Brain microvascular endothelial cell (primary cell): Measurements from ENCODE around the gene POTEI.
"Not testable (repeated sequence)": the region's sequence is repeated elsewhere in the genome, so short reads cannot be mapped to it uniquely, and the experiment has no call there.

Source experiments
- DNase-seq: peaks from one replicate; pipeline ENCODE4 v3.0.0-alpha.2; 2020
- H3K27ac ChIP-seq: fragments of 250-450 bp; sonication (Bioruptor Pico); 2 replicates; pipeline ENCODE4 v1.5.1; 2020; ENCODE audit warnings: mild to moderate bottlenecking, moderate library complexity
- H3K27me3 ChIP-seq: fragments of 250-450 bp; sonication (Bioruptor Pico); replicated peaks from 2 replicates; pipeline ENCODE4 v1.5.1; 2020; ENCODE audit warnings: mild to moderate bottlenecking
- H3K36me3 ChIP-seq: fragments of 250-450 bp; sonication (Bioruptor Pico); replicated peaks from 2 replicates; pipeline ENCODE4 v1.5.1; 2020; ENCODE audit warnings: mild to moderate bottlenecking
- H3K4me3 ChIP-seq: 2 replicates; pipeline ENCODE4 v1.5.1; 2011; ENCODE audit warnings: low read depth, mild to moderate bottlenecking, control low read depth, low read length, moderate library complexity
- in situ Hi-C: cut with HindIII; loops from 2 replicates; pipeline ENCODE4 v1.10.0; 2017; ENCODE audit warnings: low sequenced_read_pairs, low pct_ligation_motif_present

Gene POTEI

DNA sequence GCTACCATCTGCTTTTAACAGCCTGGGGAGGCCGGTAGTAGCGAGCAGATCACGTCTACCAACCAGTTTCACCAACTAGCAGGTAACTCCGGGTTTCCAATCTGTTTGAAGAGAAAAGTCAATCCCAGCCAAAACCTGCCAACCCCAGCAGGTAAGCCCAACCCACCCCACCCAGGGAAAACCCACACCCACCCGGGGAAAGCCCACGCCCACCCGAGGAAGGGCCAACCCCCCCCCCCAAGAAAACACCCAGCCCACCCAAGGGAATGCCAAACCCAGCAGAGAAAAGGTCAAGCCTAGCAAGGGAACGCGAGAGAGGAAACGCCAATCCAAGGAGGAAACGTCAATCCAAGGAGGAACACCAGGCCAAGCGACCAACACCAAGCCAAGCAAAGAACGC is at the start of gene POTEI:
POTEI (minus strand) TSS at position 101 of the 400 bp plus-strand sequence; CDS start at position 8, 93 bp downstream.
- H3K36me3 ChIP-seq, H3K27ac ChIP-seq, in situ Hi-C loops, DNase-seq, H3K4me3 ChIP-seq, H3K27me3 ChIP-seq: not testable (repeated sequence)

DNA sequence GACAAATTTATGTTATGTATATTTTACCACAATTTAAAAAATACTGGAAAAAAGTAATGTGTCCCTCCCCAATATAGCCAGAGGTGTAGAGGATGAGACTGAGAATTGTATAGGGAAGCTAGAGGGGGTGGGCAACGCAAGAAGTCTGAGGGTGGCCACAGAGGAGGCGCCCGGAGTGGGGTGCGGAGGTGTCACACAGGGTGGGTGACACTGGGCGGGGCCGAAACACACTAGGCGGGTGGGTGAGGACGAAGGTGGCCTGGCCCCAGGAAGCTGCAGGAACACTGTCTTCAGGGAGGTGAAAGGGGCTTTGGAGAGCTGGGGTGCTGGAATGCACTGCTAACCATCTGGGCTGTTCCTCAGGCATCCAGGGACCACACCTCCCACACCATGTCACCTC is 47.3 kb upstream of the POTEI start:
- H3K4me3 ChIP-seq, in situ Hi-C loops: not testable (repeated sequence)

DNA sequence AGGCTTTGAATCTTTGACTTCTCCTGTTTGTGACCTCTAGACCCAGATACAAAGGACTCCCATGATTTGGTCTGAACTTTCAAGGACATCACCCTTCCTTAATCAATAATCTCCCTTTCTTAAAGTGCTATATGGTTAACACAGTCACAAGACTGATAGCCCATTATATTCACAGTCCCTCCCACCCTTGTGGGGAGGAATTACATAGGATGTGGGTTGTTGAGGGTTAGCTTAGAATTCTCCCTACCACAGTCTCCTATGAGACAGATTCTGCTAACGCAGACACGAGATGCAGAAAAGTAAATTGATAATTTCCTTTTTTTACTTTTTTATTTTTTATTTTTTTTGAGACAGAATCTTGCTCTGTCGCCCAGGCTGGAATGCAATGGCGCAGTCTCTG is 45.0 kb upstream of the POTEI start:
- in situ Hi-C loops, H3K27ac ChIP-seq, H3K4me3 ChIP-seq: not testable (repeated sequence)

More for the DNA sequence above, 47.3 kb upstream of the POTEI start:
- H3K27ac ChIP-seq, H3K36me3 ChIP-seq, DNase-seq, H3K27me3 ChIP-seq: not testable (repeated sequence)

DNA sequence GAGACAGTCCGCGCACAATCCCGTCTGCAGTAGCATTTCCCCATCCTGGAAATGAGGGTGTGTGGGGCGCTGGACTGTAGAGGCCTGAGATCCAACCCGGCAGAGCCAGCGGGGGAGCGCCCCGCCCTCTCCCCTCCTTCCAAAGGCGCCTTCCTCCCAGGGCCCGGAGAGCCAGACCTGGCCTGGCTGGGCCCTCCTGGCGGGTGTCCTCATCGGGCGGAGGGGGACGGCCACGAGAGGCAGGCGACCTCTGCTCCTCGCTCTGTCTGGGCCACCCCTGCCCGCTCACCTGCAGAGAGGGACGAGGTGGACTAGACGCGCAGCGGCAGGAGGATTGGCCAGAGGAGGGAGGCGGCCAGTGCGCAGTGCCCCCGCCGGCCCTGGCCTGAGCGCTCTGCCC is 40.3 kb upstream of the POTEI start:
- H3K27ac ChIP-seq, H3K36me3 ChIP-seq, DNase-seq, H3K4me3 ChIP-seq, H3K27me3 ChIP-seq, in situ Hi-C loops: not testable (repeated sequence)

More for the DNA sequence above, 45.0 kb upstream of the POTEI start:
- H3K27me3 ChIP-seq, DNase-seq, H3K36me3 ChIP-seq: not testable (repeated sequence)

DNA sequence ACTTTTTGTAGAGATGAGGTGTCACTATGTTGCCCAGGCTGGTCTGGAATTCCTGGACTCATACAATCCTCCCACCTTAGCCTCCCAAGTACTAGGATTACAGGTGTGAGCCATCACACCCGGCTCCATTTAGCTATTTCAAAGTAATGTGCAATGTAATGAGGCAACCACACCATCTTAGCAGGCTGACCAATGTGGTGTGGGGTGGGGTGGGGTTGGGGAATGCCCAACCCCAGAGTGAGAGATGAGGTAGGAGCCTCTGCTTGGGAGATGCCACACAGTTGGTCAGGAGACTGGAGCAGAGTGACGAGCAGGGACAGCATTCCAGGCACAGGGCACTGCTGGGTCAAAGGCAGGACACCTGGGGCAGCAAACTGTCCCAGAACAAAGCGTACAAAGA is 39.3 kb upstream of the POTEI start:
- DNase-seq, in situ Hi-C loops, H3K4me3 ChIP-seq, H3K27ac ChIP-seq, H3K36me3 ChIP-seq, H3K27me3 ChIP-seq: not testable (repeated sequence)

DNA sequence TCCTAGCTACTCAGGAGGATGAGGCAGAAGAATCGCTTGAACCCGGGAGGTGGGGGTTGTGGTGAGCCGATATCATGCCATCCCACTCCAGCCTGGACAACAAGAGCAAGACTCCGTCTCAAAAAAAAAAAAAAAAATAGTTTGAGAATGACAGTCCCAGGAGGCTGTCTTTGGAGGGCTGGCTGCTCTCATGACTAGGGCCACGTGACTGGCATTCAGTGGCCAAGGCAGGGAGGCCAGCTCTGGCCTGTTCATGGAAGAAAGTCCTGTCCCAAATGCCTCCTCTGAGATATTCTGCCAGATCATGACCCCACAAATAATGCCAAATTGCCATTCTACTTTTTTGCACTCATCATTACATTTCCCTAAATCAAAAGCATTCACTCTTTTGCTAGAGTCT is 35.9 kb upstream of the POTEI start:
- in situ Hi-C loops, H3K4me3 ChIP-seq, DNase-seq, H3K36me3 ChIP-seq, H3K27me3 ChIP-seq, H3K27ac ChIP-seq: not testable (repeated sequence)

DNA sequence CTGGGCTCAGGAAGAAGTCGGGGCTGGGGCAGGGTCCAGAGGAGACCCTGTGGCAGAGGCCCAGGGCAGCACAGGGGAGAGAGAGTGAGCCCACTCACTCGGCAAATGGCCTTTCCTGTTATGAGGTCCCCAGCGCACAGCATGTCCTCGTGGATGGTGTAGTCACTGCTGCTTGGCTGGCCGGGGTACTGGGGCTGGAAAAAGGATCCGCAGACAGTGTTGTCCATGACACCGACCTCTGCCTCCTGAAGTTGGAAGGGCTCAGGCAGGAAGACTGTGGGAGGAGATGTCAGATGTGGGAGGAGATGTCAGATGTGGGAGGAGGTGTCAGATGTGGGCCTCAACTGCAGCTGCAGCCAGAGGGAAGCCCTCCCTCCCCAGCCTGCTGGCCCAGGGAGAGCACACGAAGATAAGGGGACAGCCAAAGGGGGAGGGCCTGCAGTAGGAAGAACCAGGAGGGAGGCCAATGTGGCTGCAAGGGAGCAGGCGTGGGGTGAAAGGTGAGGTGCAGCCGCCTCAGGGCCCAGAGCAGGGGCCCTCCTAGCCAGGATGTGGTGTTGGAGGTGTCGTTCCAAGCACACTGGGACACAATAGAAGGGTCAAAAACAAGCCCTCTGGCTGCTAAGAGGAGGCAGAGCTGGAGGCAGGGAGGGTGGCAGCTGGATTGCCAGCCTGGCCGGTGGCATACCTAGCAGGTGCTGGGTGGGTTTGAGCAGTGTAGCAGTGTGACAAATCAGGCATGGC is 34.8 kb upstream of the POTEI start:
- H3K27ac ChIP-seq, H3K27me3 ChIP-seq, H3K36me3 ChIP-seq, in situ Hi-C loops, DNase-seq, H3K4me3 ChIP-seq: not testable (repeated sequence)

DNA sequence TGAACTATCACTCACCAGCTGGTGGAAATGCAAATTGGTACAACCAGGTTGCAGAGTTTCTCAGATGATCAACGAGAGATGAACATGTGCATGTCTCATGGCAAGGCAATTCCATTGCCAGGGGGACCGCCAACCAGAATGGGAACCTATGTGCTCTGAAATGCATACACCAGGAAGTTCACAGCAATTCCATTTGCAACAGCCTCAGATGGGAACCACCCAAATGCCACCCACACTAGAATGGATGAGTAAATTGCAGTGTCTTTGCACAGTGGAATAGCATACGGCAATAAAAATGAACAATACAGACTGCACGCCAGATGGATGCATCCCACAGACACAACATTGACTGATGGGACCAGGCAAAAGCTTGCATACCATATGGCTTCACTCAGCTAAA is 33.7 kb upstream of the POTEI start:
- H3K36me3 ChIP-seq, H3K27me3 ChIP-seq, H3K4me3 ChIP-seq, H3K27ac ChIP-seq, DNase-seq, in situ Hi-C loops: not testable (repeated sequence)

DNA sequence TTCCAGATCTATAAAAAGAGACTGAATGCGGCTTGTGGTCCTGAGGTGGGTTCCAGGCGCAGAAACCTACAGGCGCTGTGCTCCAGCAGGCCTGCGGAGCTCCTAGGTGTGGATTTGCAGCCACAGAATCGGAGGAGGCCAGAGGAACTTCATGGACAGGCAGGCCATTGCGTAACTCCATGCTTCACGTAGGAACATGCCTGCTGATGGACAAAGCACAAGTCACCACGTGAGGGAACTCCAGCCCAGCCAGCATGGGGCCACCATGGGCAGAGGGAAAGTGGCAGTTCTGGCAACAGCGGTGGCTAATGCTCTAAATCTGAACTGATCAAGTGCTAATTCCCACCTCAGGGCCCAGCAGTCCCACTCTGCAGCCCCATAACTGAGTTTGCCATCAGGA is 29.1 kb upstream of the POTEI start:
- H3K27me3 ChIP-seq, DNase-seq, in situ Hi-C loops, H3K4me3 ChIP-seq, H3K36me3 ChIP-seq, H3K27ac ChIP-seq: not testable (repeated sequence)

DNA sequence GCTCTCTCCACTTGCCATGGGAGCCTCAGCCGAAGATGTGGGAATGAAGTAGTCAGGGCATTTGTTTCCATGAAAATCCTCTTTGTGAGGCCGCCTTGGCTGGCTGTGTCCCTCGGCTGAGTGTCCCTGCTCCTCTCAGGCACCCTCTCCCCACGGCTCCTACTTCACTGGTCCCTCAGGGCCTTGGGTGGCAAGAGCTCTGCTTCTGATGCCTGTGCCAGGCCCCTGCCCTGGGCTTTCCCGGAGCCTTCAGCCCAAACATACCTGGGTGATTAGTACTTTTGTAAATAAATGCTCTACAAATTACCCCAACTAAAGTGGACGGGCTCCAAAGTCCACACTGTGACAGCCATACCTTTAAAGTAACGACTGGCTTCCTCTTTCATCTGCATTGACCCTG is 27.5 kb upstream of the POTEI start:
- H3K36me3 ChIP-seq, H3K4me3 ChIP-seq, H3K27ac ChIP-seq, H3K27me3 ChIP-seq, DNase-seq, in situ Hi-C loops: not testable (repeated sequence)

DNA sequence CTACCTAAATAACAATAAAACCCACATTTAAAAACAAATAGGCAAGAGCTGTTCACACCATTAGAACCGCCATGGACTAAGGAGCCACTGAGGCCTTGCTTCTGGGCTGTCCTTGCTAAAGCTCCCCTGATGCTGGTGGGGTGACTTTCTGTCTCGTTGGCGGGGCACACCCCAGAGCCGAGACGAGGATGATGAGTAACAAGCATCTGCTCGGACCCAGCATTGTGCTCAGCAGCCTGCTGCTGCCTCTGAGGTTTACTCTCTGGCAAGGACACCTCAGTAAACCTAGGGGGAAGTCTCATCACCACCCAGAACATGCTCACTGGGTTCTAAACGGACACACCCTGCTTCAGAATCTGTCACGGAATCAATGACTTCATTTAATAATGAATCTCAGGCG is 22.5 kb upstream of the POTEI start:
- H3K27me3 ChIP-seq, H3K36me3 ChIP-seq, DNase-seq, H3K27ac ChIP-seq, H3K4me3 ChIP-seq, in situ Hi-C loops: not testable (repeated sequence)

DNA sequence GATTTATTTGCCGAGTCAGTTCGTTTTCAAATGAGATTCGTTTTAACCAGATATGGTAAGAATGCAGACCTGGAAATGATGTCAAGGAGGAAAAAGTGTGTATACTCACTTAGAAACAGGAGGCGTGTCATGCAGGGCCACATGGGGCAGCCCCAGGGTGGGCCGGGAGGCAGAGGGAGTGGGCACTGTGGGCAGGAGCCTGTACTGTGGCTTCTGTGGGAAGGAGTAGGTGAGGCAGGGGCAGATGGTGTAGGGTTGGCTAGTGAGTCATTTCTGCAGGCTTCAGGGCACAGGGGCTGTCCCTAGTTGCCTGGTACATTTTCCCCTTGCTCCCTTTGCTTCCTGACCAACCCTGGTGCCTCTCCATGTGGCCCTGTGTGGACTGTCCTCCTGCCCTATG is 22.1 kb upstream of the POTEI start:
- H3K27me3 ChIP-seq, DNase-seq, in situ Hi-C loops, H3K4me3 ChIP-seq, H3K27ac ChIP-seq, H3K36me3 ChIP-seq: not testable (repeated sequence)

DNA sequence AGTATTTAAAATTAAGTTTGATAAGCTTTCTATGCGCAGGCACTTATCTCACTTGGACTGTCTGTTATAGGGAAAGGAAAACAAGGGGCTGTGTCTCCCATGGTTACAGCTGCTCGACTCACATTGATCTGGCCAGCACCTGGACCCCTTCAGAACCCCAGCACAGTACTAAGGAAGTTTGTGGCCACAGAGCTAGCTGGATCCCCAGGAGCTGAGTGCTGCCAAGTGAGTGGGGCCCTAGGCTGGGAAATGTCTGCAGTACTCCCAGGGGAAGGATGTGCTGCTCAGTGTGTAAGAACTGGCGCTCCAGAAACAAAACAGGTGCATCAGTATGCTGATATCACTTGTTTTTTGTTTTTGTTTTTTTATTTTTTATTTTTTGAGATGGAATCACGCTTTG is 21.1 kb upstream of the POTEI start:
- H3K4me3 ChIP-seq, H3K27ac ChIP-seq, H3K36me3 ChIP-seq, DNase-seq, H3K27me3 ChIP-seq, in situ Hi-C loops: not testable (repeated sequence)

DNA sequence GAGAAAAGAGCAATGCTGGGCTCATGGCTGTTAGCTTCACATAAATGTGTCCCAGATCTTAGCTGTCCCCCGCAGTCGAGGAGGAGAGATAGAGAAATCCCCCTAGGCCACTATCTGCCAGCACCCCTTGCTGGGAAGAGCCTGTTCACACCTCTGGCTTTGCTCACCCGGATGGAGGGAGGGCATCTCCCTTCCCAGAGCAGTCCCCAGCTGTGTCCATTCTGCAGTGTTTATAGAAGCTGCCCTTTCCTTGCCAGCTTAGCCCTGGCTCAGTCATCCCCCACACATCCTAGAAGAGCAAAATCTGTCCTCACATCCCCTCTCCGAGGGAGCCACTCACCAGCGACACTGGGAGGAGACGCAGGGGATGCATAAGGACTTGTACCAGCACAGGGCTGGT is 20.4 kb upstream of the POTEI start:
- DNase-seq, H3K4me3 ChIP-seq, H3K27me3 ChIP-seq, H3K27ac ChIP-seq, in situ Hi-C loops, H3K36me3 ChIP-seq: not testable (repeated sequence)

DNA sequence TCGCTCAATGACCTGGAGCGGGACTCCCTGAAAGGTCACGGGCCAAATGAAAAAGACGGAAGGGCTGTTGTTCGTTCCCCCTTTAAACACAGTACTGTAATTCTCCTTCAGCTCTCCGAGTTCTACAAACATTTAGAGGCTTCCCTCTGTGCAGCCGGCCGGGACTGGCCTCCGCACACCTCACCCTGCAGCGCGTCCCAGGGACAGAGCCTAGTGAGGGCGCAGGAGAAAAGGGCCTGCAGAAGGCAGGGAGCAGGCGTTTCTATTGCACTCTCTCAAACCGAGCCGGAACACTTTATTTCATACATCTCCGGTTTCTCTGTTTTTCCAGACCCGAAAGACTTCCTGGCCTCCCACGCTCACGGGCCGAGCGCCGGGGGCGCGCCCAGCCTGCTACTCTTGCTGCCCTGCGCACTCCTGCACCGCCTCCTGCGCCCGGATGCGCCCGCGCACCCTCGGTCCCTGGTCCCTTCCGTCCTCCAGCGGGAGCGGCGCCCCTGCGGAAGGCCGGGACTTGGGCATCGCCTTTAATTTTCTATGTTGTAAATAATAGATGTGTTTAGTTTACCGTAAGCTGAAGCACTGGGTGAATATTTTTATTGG is 18.3 kb upstream of the POTEI start:
- in situ Hi-C loops, DNase-seq, H3K36me3 ChIP-seq, H3K27me3 ChIP-seq, H3K27ac ChIP-seq, H3K4me3 ChIP-seq: not testable (repeated sequence)
